OCI-LY1 (cell line): ENCODE measurements around the gene CD6.
"Not testable (repeated sequence)": the region's sequence is repeated elsewhere in the genome, so short reads cannot be mapped to it uniquely, and the experiment has no call there.

Experiments
- CTCF ChIP-seq: fragments of 200-600 bp; sonication (generic), shearing (Covaris generic); IDR thresholded peaks from 2 replicates; pipeline ENCODE4 v1.5.1; 2017; ENCODE audit warnings: mild to moderate bottlenecking, antibody characterized with exemption, low read length, moderate library complexity, mixed read lengths
- EZH2 ChIP-seq: fragments of 200-600 bp; sonication (generic), shearing (Covaris generic); IDR thresholded peaks from 2 replicates; pipeline ENCODE4 v1.8.0; 2017; ENCODE audit warnings: borderline replicate concordance, mixed run types, mild to moderate bottlenecking, antibody characterized with exemption, low read length, moderate library complexity, mixed read lengths

- TF ChIP-seq EZH2, CTCF: not testable (repeated sequence)
Observed at GRCh38 chr11:61065236-61065635, 93.8 kb downstream of the CD6 start.
